B cell (primary cell): ENCODE measurements around the gene ERBB4. TPM values are rescaled to one million over a fixed set of nuclear protein-coding genes. Genes with fewer than 3 reads are reported as not detected.

Experiments
- ATAC-seq: fragments of 200-7000 bp; cut with Tn5 transposase; one replicate; pipeline ENCODE4 v1.10.0; 2021; ENCODE audit warnings: low read depth, mild to moderate bottlenecking, moderate number of reproducible peaks, moderate library complexity
- CTCF ChIA-PET: fragments of 350-600 bp; sonication (Branson Sonifier 250); formaldehyde crosslinking; loops from one replicate; lab custom pipeline; 2021; ENCODE audit warnings: antibody characterized with exemption, inconsistent platforms; lab: Charles Lee
- POLR2A ChIA-PET: fragments of 350-600 bp; sonication (Branson Sonifier 250); formaldehyde crosslinking; loops from one replicate; lab custom pipeline; 2021; ENCODE audit warnings: antibody characterized with exemption; lab: Charles Lee
- DNase-seq: peaks from one replicate; pipeline ENCODE4 v3.0.0; 2013
- H2AFZ ChIP-seq: 2 replicates; pipeline ENCODE4 v1.6.1; 2012; ENCODE audit warnings: mild to moderate bottlenecking, low read depth, low read length; ENCODE audit not compliant: insufficient read depth, poor library complexity, severe bottlenecking
- H3K27ac ChIP-seq, 2 donors: 1 replicate in 1 of 2; 2 replicates in 1 of 2; pipeline ENCODE4 v1.5.1; 2012 to 2013; ENCODE audit warnings: low read length in 2 of 2, mild to moderate bottlenecking in 2 of 2, moderate library complexity in 1 of 2
- H3K27me3 ChIP-seq, 4 experiments: fragments of 200-600 bp in 1 of 4; sonication (generic) in 1 of 4; replicated peaks in 1 of 4; 1 replicate in 2 of 4; 2 replicates in 2 of 4; pipeline versions ENCODE4 v1.6.1 to v1.7.0; 2013 to 2016; ENCODE audit warnings: low read length in 3 of 4, mild to moderate bottlenecking in 2 of 4, mixed read lengths in 1 of 4, moderate library complexity in 1 of 4; ENCODE audit not compliant: insufficient read depth in 4 of 4, control insufficient read depth in 3 of 4; ENCODE audit errors: control extremely low read depth in 1 of 4
- H3K36me3 ChIP-seq, 2 experiments: replicated peaks in 1 of 2; 1 replicate in 1 of 2; 2 replicates in 1 of 2; pipeline versions ENCODE4 v1.6.1 to v1.7.1; 2013; ENCODE audit warnings: low read length in 1 of 2; ENCODE audit not compliant: insufficient read depth in 2 of 2, control insufficient read depth in 1 of 2; ENCODE audit errors: control extremely low read depth in 1 of 2, extremely low read depth in 1 of 2
- H3K4me1 ChIP-seq, 2 donors: fragments of 200-600 bp in 1 of 2; sonication (generic) in 1 of 2; 1 replicate in 1 of 2; 2 replicates in 1 of 2; pipeline versions ENCODE4 v1.5.1 to v1.6.1; 2013 to 2017; ENCODE audit warnings: low read length in 2 of 2; ENCODE audit not compliant: control insufficient read depth in 2 of 2, insufficient read depth in 2 of 2
- H3K4me2 ChIP-seq: replicated peaks from 2 replicates; pipeline ENCODE3; 2012; ENCODE audit warnings: mild to moderate bottlenecking, low read depth, low read length; ENCODE audit not compliant: poor library complexity, severe bottlenecking
- H3K4me3 ChIP-seq, 5 experiments: fragments of 200-600 bp in 1 of 5; sonication (generic) in 1 of 5; 1 replicate in 3 of 5; 2 replicates in 2 of 5; pipeline versions ENCODE4 v1.5.1 to v1.7.0; 2011 to 2016; ENCODE audit warnings: low read length in 4 of 5, mild to moderate bottlenecking in 4 of 5, low read depth in 2 of 5, control low read depth in 1 of 5, moderate library complexity in 1 of 5; ENCODE audit not compliant: insufficient read depth in 1 of 5; ENCODE audit errors: control extremely low read depth in 1 of 5, extremely low read depth in 1 of 5
- H3K79me2 ChIP-seq: fragments of 200-600 bp; sonication (generic); one replicate; pipeline ENCODE4 v1.6.0; 2016; ENCODE audit warnings: low read length; ENCODE audit not compliant: control insufficient read depth, insufficient read depth
- H3K9ac ChIP-seq: fragments of 200-600 bp; sonication (generic); 2 replicates; pipeline ENCODE4 v1.6.1; 2017; ENCODE audit warnings: mild to moderate bottlenecking, low read length, moderate library complexity
- H3K9me3 ChIP-seq, 3 donors: one replicate each; pipeline versions ENCODE4 v1.6.1 to v1.7.1; 2013; ENCODE audit warnings: low read length in 2 of 3; ENCODE audit not compliant: control insufficient read depth in 2 of 3, insufficient read depth in 1 of 3; ENCODE audit errors: control extremely low read depth in 1 of 3
- H4K20me1 ChIP-seq: 2 replicates; pipeline ENCODE4 v1.6.0; 2012; ENCODE audit warnings: mild to moderate bottlenecking, low read length; ENCODE audit not compliant: insufficient read depth, control insufficient read depth, poor library complexity, severe bottlenecking
- H3K27ac Mint-ChIP-seq: one replicate; pipeline ENCODE4 v1.8.0; 2021; ENCODE audit warnings: mixed read lengths
- H3K27me3 Mint-ChIP-seq: one replicate; pipeline ENCODE4 v1.8.0; 2021; ENCODE audit warnings: mixed read lengths
- H3K4me1 Mint-ChIP-seq: one replicate; pipeline ENCODE4 v1.8.0; 2021; ENCODE audit warnings: mixed read lengths
- H3K4me3 Mint-ChIP-seq: one replicate; pipeline ENCODE4 v1.8.0; 2021; ENCODE audit warnings: mixed read lengths
- H3K9me3 Mint-ChIP-seq: one replicate; pipeline ENCODE4 v1.8.0; 2022; ENCODE audit warnings: mixed read lengths; ENCODE audit not compliant: insufficient read depth
- EZH2 ChIP-seq: IDR thresholded peaks from 2 replicates; pipeline ENCODE4 v1.6.1; 2012; ENCODE audit warnings: borderline replicate concordance, low read depth, mild to moderate bottlenecking, moderate library complexity, low read length; ENCODE audit not compliant: insufficient read depth, poor library complexity, severe bottlenecking
- WGBS: methylation state at CpG from one replicate; pipeline ENCODE4 v1.1.5; 2013; ENCODE audit warnings: missing lambda C conversion rate; ENCODE audit not compliant: insufficient coverage; 5-methylcytosine and 5-hydroxymethylcytosine counted together
- intact Hi-C: fragments of 100-400 bp; cut with micrococcal nuclease; formaldehyde crosslinking; loops from one replicate; pipeline ENCODE4 v1.10.0; 2022
- polyA plus RNA-seq: library from polyadenylated mRNA; depleted of rRNA; stranded (reverse); fragments of >200 nt; gene quantifications from 2 replicates; pipeline ENCODE4 v1.2.3, GENCODE V29; 2012
- total RNA-seq, 2 donors: library from RNA; stranded (reverse); fragments of 120-200 nt in 1 of 2; gene quantifications; 1 replicate in 1 of 2; 2 replicates in 1 of 2; pipeline versions ENCODE4 v1.2.3 to v1.2.4, GENCODE V29; 2013 to 2022
- TF ChIP-seq, protein P1 (sequence below): fragments of 200-600 bp; IDR thresholded peaks from one replicate; pipeline ENCODE4 v1.8.0; 2022; ENCODE audit warnings: antibody characterized with exemption, mild to moderate bottlenecking

The ERBB4 gene
- total and polyA plus RNA-seq, 2 donors (not counting 1 experiment from before 2014, with no cell fraction given): not detected

DNA sequence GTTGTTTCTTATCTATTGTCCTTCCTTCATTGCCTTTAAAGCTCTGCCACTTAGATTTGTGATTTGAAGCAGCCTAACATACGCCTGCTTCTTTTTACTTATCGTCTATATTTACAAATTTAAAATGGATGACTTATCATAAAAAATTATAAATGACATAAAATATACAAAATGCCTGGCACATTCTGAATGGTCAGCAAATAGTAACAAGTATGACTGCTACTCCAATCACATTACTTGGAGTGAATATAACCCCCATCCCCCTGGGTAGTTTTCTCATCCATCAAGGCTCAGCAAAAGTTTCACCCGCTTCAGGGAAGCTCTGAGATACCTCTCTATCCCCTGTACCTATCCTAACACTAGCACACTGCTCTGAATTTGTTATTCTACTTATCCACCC lies 708.9 kb downstream of the ERBB4 start:
- H3K27ac Mint-ChIP-seq: no peak overlapping the region
- Histone ChIP-seq H2AFZ (no peak overlapping the region), H3K9me3 (no peaks in the 10 kb centered on the region), H3K36me3 (no peaks in the 10 kb centered on the region), H3K9ac (no peak overlapping the region), H3K4me3 (no peak overlapping the region), H3K4me2 (no peak overlapping the region), H3K27me3 (no peaks in the 10 kb centered on the region), H4K20me1 (no peaks in the 10 kb centered on the region), H3K4me1 (no peaks in the 10 kb centered on the region), H3K79me2 (no peaks in the 10 kb centered on the region), H3K27ac (no peak overlapping the region)
- H3K4me3 Mint-ChIP-seq: no peak overlapping the region
- TF ChIP-seq EZH2: no peak
- TF ChIP-seq, protein P1, sequence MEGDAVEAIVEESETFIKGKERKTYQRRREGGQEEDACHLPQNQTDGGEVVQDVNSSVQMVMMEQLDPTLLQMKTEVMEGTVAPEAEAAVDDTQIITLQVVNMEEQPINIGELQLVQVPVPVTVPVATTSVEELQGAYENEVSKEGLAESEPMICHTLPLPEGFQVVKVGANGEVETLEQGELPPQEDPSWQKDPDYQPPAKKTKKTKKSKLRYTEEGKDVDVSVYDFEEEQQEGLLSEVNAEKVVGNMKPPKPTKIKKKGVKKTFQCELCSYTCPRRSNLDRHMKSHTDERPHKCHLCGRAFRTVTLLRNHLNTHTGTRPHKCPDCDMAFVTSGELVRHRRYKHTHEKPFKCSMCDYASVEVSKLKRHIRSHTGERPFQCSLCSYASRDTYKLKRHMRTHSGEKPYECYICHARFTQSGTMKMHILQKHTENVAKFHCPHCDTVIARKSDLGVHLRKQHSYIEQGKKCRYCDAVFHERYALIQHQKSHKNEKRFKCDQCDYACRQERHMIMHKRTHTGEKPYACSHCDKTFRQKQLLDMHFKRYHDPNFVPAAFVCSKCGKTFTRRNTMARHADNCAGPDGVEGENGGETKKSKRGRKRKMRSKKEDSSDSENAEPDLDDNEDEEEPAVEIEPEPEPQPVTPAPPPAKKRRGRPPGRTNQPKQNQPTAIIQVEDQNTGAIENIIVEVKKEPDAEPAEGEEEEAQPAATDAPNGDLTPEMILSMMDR: no peak
- no peaks in the 10 kb centered on the region for H3K27me3 Mint-ChIP-seq
- ChIA-PET POLR2A (no interaction called here), CTCF (no interaction called here)
- ATAC-seq (no peak), DNase-seq (no peak)
- no peaks in the 10 kb centered on the region for H3K9me3 Mint-ChIP-seq
- intact Hi-C loops: no loop called here
- 0% methylated on average over 1 of the region's 3 CpGs for WGBS
- H3K4me1 Mint-ChIP-seq: no peaks in the 10 kb centered on the region

DNA sequence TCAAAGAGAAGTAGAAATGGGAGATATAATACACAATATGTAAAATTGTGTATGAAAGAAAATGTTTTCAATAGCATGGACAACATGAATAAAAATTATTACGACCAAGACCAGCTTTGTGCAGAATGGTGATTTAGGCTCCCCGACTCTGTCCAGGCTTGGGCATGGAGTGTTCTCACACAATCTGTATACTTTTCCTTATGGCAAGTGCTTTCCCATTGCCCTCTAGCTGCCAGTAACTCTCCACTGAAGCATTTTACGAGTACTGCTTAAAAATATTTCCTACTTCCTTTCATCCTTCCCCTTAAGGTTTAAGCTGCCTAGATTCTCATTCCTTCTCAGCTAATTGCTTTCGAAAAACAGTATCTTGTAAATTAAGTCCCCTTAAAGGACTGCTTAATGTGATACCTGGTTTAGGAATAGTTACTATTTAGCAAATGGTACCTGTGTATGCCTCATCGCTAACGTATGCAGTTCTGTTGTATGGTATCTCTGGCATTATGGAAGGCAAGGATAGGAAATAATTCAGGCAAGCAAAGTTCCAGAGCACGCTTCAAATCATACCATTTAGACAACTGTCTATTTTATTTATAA lies 714.6 kb downstream of the ERBB4 start:
- H2AFZ ChIP-seq: no peak overlapping the region
- ChIA-PET CTCF (no interaction called here), POLR2A (no interaction called here)
- intact Hi-C loops: no loop called here
- ATAC-seq (no peak), DNase-seq (no peak)
- no peaks in the 10 kb centered on the region for H3K79me2 ChIP-seq
- Mint-ChIP-seq H3K27me3 (no peaks in the 10 kb centered on the region), H3K27ac (no peak overlapping the region), H3K9me3 (peaks cover 2% of the 10 kb centered on the region), H3K4me3 (no peak overlapping the region), H3K4me1 (no peaks in the 10 kb centered on the region)
- WGBS: 83% methylated on average over 5 of the region's 7 CpGs
- no peaks in the 10 kb centered on the region for H3K36me3 ChIP-seq
- H3K9me3 ChIP-seq: peaks cover 0 to 1% (median 0%) of the 10 kb centered on the region in 3 donors
- H3K4me2 ChIP-seq: no peak overlapping the region
- H3K27ac ChIP-seq: no peak overlapping the region
- no peak overlapping the region for H3K4me3 ChIP-seq
- no peaks in the 10 kb centered on the region for H3K27me3 ChIP-seq
- H3K4me1 ChIP-seq: no peaks in the 10 kb centered on the region
- H4K20me1 ChIP-seq: no peaks in the 10 kb centered on the region
- TF ChIP-seq EZH2: no peak
- TF ChIP-seq, protein P1: no peak
- H3K9ac ChIP-seq: no peak overlapping the region
